Measurements from ENCODE around the gene AHNAK2. TPM values are rescaled to one million over a fixed set of nuclear protein-coding genes. Genes with fewer than 3 reads are reported as not detected.

Gene AHNAK2
- total RNA-seq, 1 experiment from 2014 or later, result 45.0 TPM

GRCh38 chr14:104989236-104989950 lies 11.2 kb upstream of the AHNAK2 start:
- Histone ChIP-seq H3K4me2 (ENCODE audit: low read length) (no peak overlapping the region), H3K9me2 (ENCODE audit: insufficient read depth) (no peaks in the 10 kb centered on the region), H4K20me1 (ENCODE audit: insufficient read depth) (no peaks in the 10 kb centered on the region), H3K79me2 (ENCODE audit: insufficient read depth, low read length) (peaks cover 3% of the 10 kb centered on the region; the same call in 1 of the 2 replicates), H3K27ac (ENCODE audit: low read depth, low read length) (no peak overlapping the region), H3K4me1 (ENCODE audit: control insufficient read depth in 1 of 2, insufficient read depth in 2 of 2, low read length in 2 of 2) (peaks cover 6 to 19% of the 10 kb centered on the region in 2 experiments), H3K27me3 (ENCODE audit: insufficient read depth, low read length) (no peaks in the 10 kb centered on the region), H3K36me3 (ENCODE audit: control insufficient read depth in 1 of 2, insufficient read depth in 2 of 2, low read length in 2 of 2) (peaks cover 8 to 12% of the 10 kb centered on the region in 2 experiments; a peak in 3 of 4 replicates), H3K9ac (ENCODE audit: low read length) (no peak overlapping the region), H3K4me3 (replicated peaks in 1 of 2; ENCODE audit: low read depth in 1 of 2, low read length in 2 of 2) (no peak overlapping the region), H2AFZ (ENCODE audit: low read depth, low read length, poor library complexity, severe bottlenecking) (no peak overlapping the region), H3K9me3 (ENCODE audit: control insufficient read depth in 1 of 2, insufficient read depth in 1 of 2, low read depth in 1 of 2, low read length in 2 of 2) (no peaks in the 10 kb centered on the region)
- DNase-seq (ENCODE audit: low read depth, low spot score), result no peak
- TF ChIP-seq SIN3A (IDR thresholded peaks at IDR 0.05; ENCODE audit: low read depth), result no peak
- no peak for TF ChIP-seq ZNF274 (IDR thresholded peaks at IDR 0.05; ENCODE audit: low read depth, low read length)
- no peak for TF ChIP-seq SP1 (IDR thresholded peaks at IDR 0.05; ENCODE audit: low read depth)
- no peak for TF ChIP-seq TCF7L2 (IDR thresholded peaks at IDR 0.05; ENCODE audit: borderline replicate concordance, extremely low read depth, insufficient read depth, insufficient read length)
- no peak for TF ChIP-seq EZH2phosphoT487 (IDR thresholded peaks at IDR 0.05; ENCODE audit: borderline replicate concordance)
- TF ChIP-seq EZH2 (IDR thresholded peaks at IDR 0.05), result no peak
- TF ChIP-seq, protein P1, sequence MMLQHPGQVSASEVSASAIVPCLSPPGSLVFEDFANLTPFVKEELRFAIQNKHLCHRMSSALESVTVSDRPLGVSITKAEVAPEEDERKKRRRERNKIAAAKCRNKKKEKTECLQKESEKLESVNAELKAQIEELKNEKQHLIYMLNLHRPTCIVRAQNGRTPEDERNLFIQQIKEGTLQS (IDR thresholded peaks at IDR 0.05), result no peak
- TF ChIP-seq ZFX (IDR thresholded peaks at IDR 0.05), result no peak
- TF ChIP-seq CEBPB (IDR thresholded peaks at IDR 0.05; ENCODE audit: low read depth), result no peak
- ChIA-PET POLR2A (interaction anchor here (0.8 kb wide), 1 partner anchor 32 kb away, joined by 3 read pairs; the partner anchor contains the start of gene CDCA4), RAD21 (ENCODE audit: low non-redundant PET in 1 of 2, low total read pairs in 2 of 2, uncharacterized antibody in 2 of 2, unreplicated experiment in 2 of 2) (no interaction called here), CTCF (no interaction called here)
- intact Hi-C loops (cut with micrococcal nuclease), result no loop called here
- no TSS peak for BruUV-seq (replicated peaks)
- ATAC-seq, result no peak

Data from HCT116 (cell line).